IPS DF 6.9 (cell line): ENCODE measurements around the gene HES2.

Experiments used
- DNase-seq: peaks from one replicate; pipeline ENCODE4 v3.0.0-alpha.2; 2013; ENCODE audit warnings: low read depth, low spot score
- H3K27ac ChIP-seq: one replicate; pipeline ENCODE4 v1.5.1; 2013; ENCODE audit warnings: low read length, control low read depth
- H3K27me3 ChIP-seq: 2 replicates; pipeline ENCODE4 v1.6.1; 2013; ENCODE audit warnings: mild to moderate bottlenecking, low read length; ENCODE audit not compliant: control insufficient read depth, insufficient read depth
- H3K36me3 ChIP-seq: 2 replicates; pipeline ENCODE4 v1.6.1; 2013; ENCODE audit warnings: low read length; ENCODE audit not compliant: control insufficient read depth, insufficient read depth
- H3K4me1 ChIP-seq: 2 replicates; pipeline ENCODE4 v1.6.1; 2013; ENCODE audit warnings: low read length; ENCODE audit not compliant: control insufficient read depth, insufficient read depth
- H3K4me3 ChIP-seq: 2 replicates; pipeline ENCODE4 v1.5.1; 2013; ENCODE audit warnings: mild to moderate bottlenecking, low read length
- H3K9me3 ChIP-seq: 2 replicates; pipeline ENCODE4 v1.6.1; 2013; ENCODE audit warnings: low read length, inconsistent platforms; ENCODE audit not compliant: control insufficient read depth, insufficient read depth
- WGBS: extraction: QIAGEN DNeasy Blood & Tissue Kit; methylation state at CpG from one replicate; pipeline ENCODE4 v1.1.7; 2013; ENCODE audit warnings: mixed read lengths, missing lambda C conversion rate; ENCODE audit not compliant: insufficient read length, insufficient coverage; 5-methylcytosine and 5-hydroxymethylcytosine counted together

HES2 gene

DNA sequence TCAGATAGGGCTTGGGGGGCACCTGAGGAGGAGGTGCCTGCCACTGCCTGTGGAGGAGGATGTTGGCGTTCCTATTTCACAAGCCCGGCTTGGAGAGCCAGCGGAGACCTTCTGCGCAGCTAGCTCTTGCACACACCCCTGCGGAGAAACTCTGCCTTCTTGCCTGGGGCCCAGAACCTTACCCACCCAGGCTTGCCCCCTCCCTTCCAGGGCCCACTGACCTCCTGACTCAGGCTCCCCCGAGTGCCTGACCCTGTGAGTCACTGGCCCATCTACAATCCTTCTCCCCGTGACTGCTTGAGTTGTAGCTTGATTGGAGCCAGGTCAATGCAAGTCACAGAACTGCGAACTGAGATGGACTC lies 3.4 kb downstream of the HES2 start:
- WGBS = no CpG with 5 or more reads among the region's 8 CpGs
- Histone ChIP-seq H3K4me1 (peaks cover 9% of the 10 kb centered on the region), H3K9me3 (no peaks in the 10 kb centered on the region), H3K36me3 (no peaks in the 10 kb centered on the region), H3K27me3 (peaks cover 45% of the 10 kb centered on the region), H3K4me3 (no peak overlapping the region), H3K27ac (no peak overlapping the region)
- DNase-seq = no peak

DNA sequence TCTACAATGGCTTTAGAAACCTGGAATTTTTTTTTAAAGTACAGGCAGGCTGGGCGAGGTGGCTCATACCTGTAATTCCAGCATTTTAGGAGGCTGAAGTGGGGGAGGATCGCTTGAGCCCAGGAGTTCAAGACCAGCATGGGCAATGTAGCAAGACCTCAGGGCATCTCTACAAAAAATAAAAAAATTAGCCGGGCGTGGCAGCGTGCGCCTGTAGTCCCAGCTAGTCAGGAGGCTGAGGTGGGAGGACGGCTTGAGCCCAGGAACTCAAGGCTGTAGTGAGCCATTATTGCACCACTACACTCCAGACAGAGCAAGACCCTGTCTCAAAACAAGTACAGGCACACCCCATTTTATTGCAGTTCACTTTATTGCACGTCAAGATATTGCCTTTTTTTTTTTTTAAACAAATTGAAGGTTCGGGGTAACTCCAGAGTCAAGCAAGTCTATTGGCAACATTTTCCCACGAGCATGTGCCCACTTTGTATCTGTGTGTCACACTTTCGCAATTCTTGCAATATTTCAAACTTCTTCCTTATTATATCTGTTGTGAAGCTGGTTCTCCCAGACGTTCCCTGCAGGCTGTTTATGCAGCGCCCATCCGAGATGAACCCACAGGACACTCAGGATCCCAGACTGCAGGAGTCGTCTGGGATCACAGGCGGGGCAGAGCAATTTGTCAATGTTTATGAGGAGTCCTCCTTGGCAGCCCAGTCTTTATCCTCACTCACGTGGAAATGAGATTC lies 4.7 kb downstream of the HES2 start:
- Histone ChIP-seq H3K4me1 (peaks cover 5% of the 10 kb centered on the region; the same call in 1 of the 2 replicates), H3K36me3 (no peaks in the 10 kb centered on the region), H3K9me3 (no peaks in the 10 kb centered on the region), H3K4me3 (no peak overlapping the region), H3K27ac (no peak overlapping the region), H3K27me3 (peaks cover 33% of the 10 kb centered on the region)
- no peak for DNase-seq
- no CpG with 5 or more reads among the region's 17 CpGs for WGBS

DNA sequence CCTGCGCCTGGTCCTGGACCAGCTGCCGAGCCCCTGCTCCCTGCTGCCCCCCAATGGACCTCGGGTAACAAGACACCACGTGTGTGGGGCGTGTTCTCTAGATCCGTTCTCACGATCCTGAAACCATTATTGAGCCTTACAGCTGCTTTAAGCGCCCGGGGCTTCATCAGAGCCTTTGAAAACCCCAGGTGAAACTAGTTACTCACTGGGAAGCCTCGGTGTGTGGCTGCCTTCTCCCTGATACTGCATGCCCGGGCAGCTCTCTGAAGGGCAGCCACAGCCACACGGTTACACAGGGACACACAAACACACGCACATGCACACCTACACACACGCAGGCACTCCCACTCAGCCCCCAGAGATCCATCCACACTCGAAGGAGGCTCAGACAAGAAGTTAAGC lies 5.3 kb downstream of the HES2 start:
- no peak for DNase-seq
- Histone ChIP-seq H3K36me3 (no peaks in the 10 kb centered on the region), H3K27me3 (peaks cover 31% of the 10 kb centered on the region), H3K9me3 (no peaks in the 10 kb centered on the region), H3K27ac (no peak overlapping the region), H3K4me3 (no peak overlapping the region), H3K4me1 (peaks cover 5% of the 10 kb centered on the region; the same call in 1 of the 2 replicates)
- WGBS = no CpG with 5 or more reads among the region's 15 CpGs

DNA sequence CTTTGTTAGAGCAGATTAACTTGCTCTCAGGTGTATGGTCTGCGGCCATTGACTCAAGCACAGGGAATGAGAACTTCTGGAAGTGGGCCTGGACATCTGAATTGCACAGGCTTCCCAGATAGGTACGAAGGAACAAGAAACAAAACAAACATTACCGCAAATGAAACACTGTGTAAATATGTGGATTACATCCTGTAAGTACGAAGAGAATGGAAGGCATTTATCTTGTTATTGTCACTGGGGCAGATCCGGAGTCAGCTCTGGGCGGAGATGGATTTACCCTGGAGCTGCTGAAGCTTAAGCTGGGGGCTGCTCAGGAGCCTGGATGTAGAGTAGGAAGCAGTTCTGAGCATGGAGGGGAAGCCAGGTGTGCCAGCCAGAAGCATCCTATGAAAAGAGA lies 6.8 kb downstream of the HES2 start:
- H3K27ac ChIP-seq = no peak overlapping the region
- H3K4me3 ChIP-seq = no peak overlapping the region
- H3K9me3 ChIP-seq = no peaks in the 10 kb centered on the region
- no peaks in the 10 kb centered on the region for H3K36me3 ChIP-seq
- DNase-seq = no peak
- H3K4me1 ChIP-seq = 0 out of 2 replicates have a peak, but pooled peaks cover 1% of the 10 kb centered on the region
- WGBS = no CpG with 5 or more reads among the region's 6 CpGs
- H3K27me3 ChIP-seq = peaks cover 18% of the 10 kb centered on the region; the same call in 1 of the 2 replicates

DNA sequence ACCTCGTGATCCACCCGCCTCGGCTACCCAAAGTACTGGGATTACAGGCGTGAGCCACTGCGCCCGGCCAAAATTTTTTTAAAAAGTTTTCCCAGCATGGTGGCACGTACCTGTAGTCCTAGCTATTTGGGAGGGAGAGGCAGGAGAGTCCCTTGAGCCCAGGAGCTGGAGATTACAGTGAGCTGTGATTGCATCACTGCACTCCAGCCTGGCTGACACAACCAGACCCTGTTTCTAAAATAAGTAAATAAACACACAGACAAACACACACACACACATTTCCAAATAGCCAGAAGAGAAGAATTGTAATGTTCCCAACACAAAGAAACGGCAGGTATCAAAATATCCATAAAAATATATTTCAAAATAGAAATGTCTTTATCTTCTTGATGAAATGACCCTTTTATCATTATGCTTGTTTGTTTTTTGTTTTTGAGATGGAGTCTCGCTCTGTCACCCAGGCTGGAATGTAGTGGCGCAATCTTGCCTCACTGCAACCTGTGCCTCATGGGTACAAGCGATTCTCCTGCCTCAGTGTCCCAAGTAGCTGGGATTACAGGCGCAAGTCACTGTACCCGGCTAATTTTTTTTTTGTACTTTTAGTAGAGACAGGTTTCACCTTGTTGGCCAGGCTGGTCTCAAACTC lies 9.3 kb downstream of the HES2 start:
- Histone ChIP-seq H3K27ac (no peak overlapping the region), H3K4me3 (no peak overlapping the region), H3K9me3 (no peaks in the 10 kb centered on the region), H3K27me3 (no peaks in the 10 kb centered on the region; the same call in 1 of the 2 replicates), H3K4me1 (0 out of 2 replicates have a peak, but pooled peaks cover 1% of the 10 kb centered on the region), H3K36me3 (no peaks in the 10 kb centered on the region)
- DNase-seq = no peak
- WGBS = no CpG with 5 or more reads among the region's 13 CpGs

DNA sequence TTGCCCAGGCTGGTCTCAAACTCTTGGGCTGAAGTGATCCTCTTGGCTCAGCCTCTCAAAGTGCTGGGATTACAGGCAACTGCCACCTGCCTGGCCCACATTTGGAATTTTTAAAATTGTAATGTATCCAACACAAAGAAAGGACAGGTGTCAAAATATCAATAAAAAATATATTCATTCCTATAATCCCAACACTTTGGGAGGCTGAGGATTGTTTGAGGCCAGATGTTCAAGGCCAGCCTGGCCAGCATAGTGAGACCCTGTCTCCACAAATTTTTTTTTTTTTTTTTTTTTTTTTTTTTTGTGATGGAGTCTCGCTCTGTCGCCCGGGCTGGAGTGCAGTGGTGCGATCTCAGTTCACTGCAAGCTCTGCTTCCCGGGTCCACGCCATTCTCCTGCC lies 10.0 kb downstream of the HES2 start:
- Histone ChIP-seq H3K4me1 (0 out of 2 replicates have a peak, but pooled peaks cover 1% of the 10 kb centered on the region), H3K4me3 (no peak overlapping the region), H3K36me3 (no peaks in the 10 kb centered on the region), H3K27me3 (no peaks in the 10 kb centered on the region), H3K27ac (no peak overlapping the region), H3K9me3 (no peaks in the 10 kb centered on the region)
- no peak for DNase-seq
- WGBS = no CpG with 5 or more reads among the region's 6 CpGs

DNA sequence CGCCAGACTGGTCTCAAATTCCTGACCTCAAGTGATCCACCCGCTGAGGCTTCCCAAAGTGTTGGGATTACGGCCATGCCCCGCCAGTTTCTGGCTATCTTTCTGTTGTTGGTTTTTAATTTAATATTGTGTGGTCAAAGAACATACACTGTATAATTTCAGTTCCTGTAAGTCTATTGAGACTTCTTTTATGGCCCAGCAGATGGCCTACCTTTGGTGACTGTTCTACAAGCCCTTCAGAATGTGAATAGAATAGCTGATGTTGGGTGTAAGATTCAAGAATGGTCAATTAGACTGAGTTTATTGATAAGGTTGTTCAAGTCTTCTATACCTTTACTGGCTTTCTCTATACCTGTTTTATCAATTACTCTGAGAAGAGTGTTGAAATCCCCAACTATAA lies 10.7 kb downstream of the HES2 start:
- no CpG with 5 or more reads among the region's 4 CpGs for WGBS
- no peak for DNase-seq

DNA sequence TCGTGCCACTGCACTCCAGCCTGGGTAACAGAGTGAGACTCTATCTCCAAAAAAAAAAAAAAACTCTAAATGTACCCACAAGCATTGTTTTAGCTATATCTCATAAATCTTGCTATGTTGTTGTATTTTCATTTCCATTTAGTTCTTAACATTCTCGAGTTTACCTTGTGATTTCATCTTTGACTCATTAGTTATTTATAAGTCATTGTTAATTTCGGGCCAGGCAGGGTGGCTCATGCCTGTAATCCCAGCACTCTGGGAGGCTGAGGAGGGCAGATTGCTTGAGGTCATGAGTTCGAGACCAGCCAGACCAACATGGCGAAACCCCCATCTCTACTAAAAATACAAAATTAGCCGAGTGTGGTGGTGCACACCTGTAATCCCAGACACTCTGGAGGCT lies 11.7 kb downstream of the HES2 start:
- no peaks in the 10 kb centered on the region for H3K36me3 ChIP-seq
- no peaks in the 10 kb centered on the region for H3K4me1 ChIP-seq
- no peaks in the 10 kb centered on the region for H3K9me3 ChIP-seq
- H3K4me3 ChIP-seq = no peak overlapping the region
- H3K27ac ChIP-seq = no peak overlapping the region
- no peaks in the 10 kb centered on the region for H3K27me3 ChIP-seq
- no CpG with 5 or more reads among the region's 6 CpGs for WGBS
- no peak for DNase-seq

More for the DNA sequence above, 10.7 kb downstream of the HES2 start:
- Histone ChIP-seq H3K9me3 (no peaks in the 10 kb centered on the region), H3K27me3 (no peaks in the 10 kb centered on the region), H3K27ac (no peak overlapping the region), H3K4me3 (no peak overlapping the region), H3K4me1 (no peaks in the 10 kb centered on the region), H3K36me3 (no peaks in the 10 kb centered on the region)

DNA sequence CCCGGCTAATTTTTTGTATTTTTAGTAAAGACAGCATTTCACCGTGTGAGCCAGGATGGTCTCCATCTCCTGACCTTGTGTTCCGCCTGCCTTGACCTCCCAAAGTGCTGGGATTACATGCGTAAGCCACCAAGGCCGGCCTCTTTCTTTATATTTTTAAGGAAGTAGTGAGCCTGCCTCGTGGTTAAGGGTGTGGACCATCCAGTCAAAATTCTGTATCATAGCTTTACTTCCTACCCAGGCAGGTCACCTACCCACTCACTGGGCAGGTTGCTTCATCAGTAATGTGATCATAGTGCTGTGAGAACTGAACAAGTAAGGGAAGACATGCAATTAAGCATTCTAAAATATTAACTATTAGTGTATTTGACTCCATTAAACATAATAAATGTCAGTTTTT lies 18.0 kb downstream of the HES2 start:
- WGBS = no CpG with 5 or more reads among the region's 6 CpGs
- no peaks in the 10 kb centered on the region for H3K4me1 ChIP-seq
- no peak overlapping the region for H3K4me3 ChIP-seq
- no peak overlapping the region for H3K27ac ChIP-seq
- H3K9me3 ChIP-seq = no peaks in the 10 kb centered on the region
- H3K36me3 ChIP-seq = no peaks in the 10 kb centered on the region
- DNase-seq = no peak
- no peaks in the 10 kb centered on the region for H3K27me3 ChIP-seq

DNA sequence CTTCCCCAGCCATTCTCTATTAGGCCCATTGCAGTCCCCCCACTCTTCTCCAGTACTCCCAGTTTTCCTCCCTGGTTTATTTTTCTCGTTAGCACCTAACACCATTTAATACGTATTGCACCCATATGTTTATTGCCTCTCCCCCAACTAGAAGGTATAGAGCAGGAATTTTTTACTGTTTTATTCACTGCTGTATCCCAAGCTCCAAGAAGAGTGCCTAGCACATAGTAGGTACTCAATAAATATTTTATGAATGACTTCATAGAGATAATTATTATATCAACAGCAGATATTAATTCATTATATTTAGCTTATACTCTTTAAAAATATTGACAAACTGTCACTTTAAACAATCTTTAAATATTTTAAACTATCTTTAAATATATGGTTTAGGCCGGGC lies 20.4 kb downstream of the HES2 start:
- Histone ChIP-seq H3K4me1 (no peaks in the 10 kb centered on the region), H3K4me3 (no peak overlapping the region), H3K27me3 (no peaks in the 10 kb centered on the region), H3K9me3 (no peaks in the 10 kb centered on the region), H3K36me3 (no peaks in the 10 kb centered on the region), H3K27ac (no peak overlapping the region)
- WGBS = no CpG with 5 or more reads among the region's 3 CpGs
- DNase-seq = no peak
